COLO829 (cell line): ENCODE data around the gene TNFRSF4.

Experiments
- DNase-seq: peaks from one replicate; pipeline ENCODE4 v3.0.0; 2012; ENCODE audit warnings: low spot score

TNFRSF4 gene

GRCh38 chr1:1245178-1245816, 31.3 kb upstream of the TNFRSF4 start:
- DNase-seq = no peak

GRCh38 chr1:1244192-1244811, 30.3 kb upstream of the TNFRSF4 start:
- no peak for DNase-seq

- no peak for DNase-seq
These were observed 29.8 kb upstream of the TNFRSF4 start for GRCh38 chr1:1243807-1244191.

GRCh38 chr1:1243266-1243660, 29.3 kb upstream of the TNFRSF4 start:
- no peak for DNase-seq

- no peak for DNase-seq
These were observed 28.7 kb upstream of the TNFRSF4 start for GRCh38 chr1:1242461-1243265.

- DNase-seq = no peak
These were observed 27.8 kb upstream of the TNFRSF4 start for GRCh38 chr1:1241588-1242219.

GRCh38 chr1:1240822-1241587, 27.1 kb upstream of the TNFRSF4 start:
- no peak for DNase-seq

GRCh38 chr1:1240348-1240732, 26.4 kb upstream of the TNFRSF4 start:
- no peak for DNase-seq

GRCh38 chr1:1239614-1240347, 25.8 kb upstream of the TNFRSF4 start:
- no peak for DNase-seq

- DNase-seq = no peak
These were observed 25.3 kb upstream of the TNFRSF4 start for GRCh38 chr1:1239227-1239613.

- no peak for DNase-seq
These were observed 24.8 kb upstream of the TNFRSF4 start for GRCh38 chr1:1238702-1239178.

- peak; percentile 24 for DNase-seq
These were observed 24.1 kb upstream of the TNFRSF4 start for GRCh38 chr1:1237874-1238701.

- no peak for DNase-seq
These were observed 23.3 kb upstream of the TNFRSF4 start for GRCh38 chr1:1236945-1237873.

- no peak for DNase-seq
These were observed 22.3 kb upstream of the TNFRSF4 start for GRCh38 chr1:1236176-1236763.

- DNase-seq = no peak
These were observed 21.2 kb upstream of the TNFRSF4 start for GRCh38 chr1:1235016-1235744.

GRCh38 chr1:1234180-1234808, 20.3 kb upstream of the TNFRSF4 start:
- no peak for DNase-seq

- no peak for DNase-seq
These were observed 19.6 kb upstream of the TNFRSF4 start for GRCh38 chr1:1233567-1233892.
